HepG2 (cell line): Measurements from ENCODE around the gene ZNF792. TPM values are rescaled to one million over a fixed set of nuclear protein-coding genes. Genes with fewer than 3 reads are reported as not detected.

Experiments used
- ATAC-seq: fragments of 200-7000 bp; cut with Tn5 transposase; 3 replicates; pipeline ENCODE4 v1.9.1; 2020; ENCODE audit warnings: mild to moderate bottlenecking, moderate library complexity
- BruUV-seq: library from RNA; stranded (reverse); fragments of 400-500 nt; replicated peaks from 2 replicates; lab custom pipeline; 2021; lab: Mats Ljungman, UMichigan
- CTCF ChIA-PET: fragments of 300-600 bp; formaldehyde crosslinking; extraction: SDS; loops from one replicate; lab custom pipeline; 2021; ENCODE audit warnings: low total read pairs, inconsistent platforms, low intra/inter-chr PET ratio; lab: Yijun Ruan, JAX
- POLR2A ChIA-PET: fragments of 350-600 bp; sonication (Branson Sonifier 250); formaldehyde crosslinking; loops from one replicate; lab custom pipeline; 2020; ENCODE audit warnings: antibody characterized with exemption, inconsistent platforms; lab: Yijun Ruan, JAX
- DNase-seq: peaks from one replicate; pipeline ENCODE4 v3.0.0-alpha.2; 2015; ENCODE audit warnings: low spot score
- FAIRE-seq: peaks from 3 replicates; lab custom pipeline; 2011; peaks lifted over from hg19 to GRCh38; lab: Jason Lieb, UNC
- H2AFZ ChIP-seq: one replicate; pipeline ENCODE4 v1.6.1; 2011; ENCODE audit warnings: low read length, inconsistent platforms
- H3K27ac ChIP-seq: fragments of 300-600 bp; 3 replicates; pipeline ENCODE4 v1.8.0; 2011; ENCODE audit warnings: mixed run types, mild to moderate bottlenecking, mixed read lengths, low read length, inconsistent platforms; ENCODE audit not compliant: insufficient read depth; ENCODE audit errors: extremely low read length
- H3K27me3 ChIP-seq, 2 experiments: fragments of 200-600 bp in 1 of 2; 2 replicates in 1 of 2; 3 replicates in 1 of 2; pipeline versions ENCODE4 v1.6.0 to v1.8.0; 2011; ENCODE audit warnings: low read length in 2 of 2, mild to moderate bottlenecking in 2 of 2, moderate library complexity in 2 of 2, inconsistent platforms in 1 of 2; ENCODE audit not compliant: insufficient read depth in 2 of 2, control insufficient read depth in 1 of 2
- H3K36me3 ChIP-seq, 2 experiments: fragments of 200-600 bp in 1 of 2; replicated peaks in 1 of 2; 2 replicates in 1 of 2; 3 replicates in 1 of 2; pipeline versions ENCODE4 v1.5.1 to v1.8.0; 2011; ENCODE audit warnings: low read length in 2 of 2, inconsistent platforms in 1 of 2; ENCODE audit not compliant: insufficient read depth in 2 of 2, control insufficient read depth in 1 of 2
- H3K4me1 ChIP-seq: 2 replicates; pipeline ENCODE4 v1.5.1; 2012; ENCODE audit warnings: low read length, inconsistent platforms; ENCODE audit not compliant: insufficient read depth
- H3K4me2 ChIP-seq: 2 replicates; pipeline ENCODE4 v1.6.0; 2011; ENCODE audit warnings: low read depth, low read length, inconsistent platforms
- H3K4me3 ChIP-seq, 3 experiments: fragments of 200-600 bp in 1 of 3; sonication (generic), shearing (Covaris generic) in 1 of 3; replicated peaks in 1 of 3; 2 replicates each; pipeline ENCODE4 v1.5.1; 2011 to 2016; ENCODE audit warnings: low read length in 3 of 3, inconsistent platforms in 2 of 3, low read depth in 2 of 3, mild to moderate bottlenecking in 2 of 3, control low read depth in 1 of 3, mixed read lengths in 1 of 3; ENCODE audit not compliant: insufficient read depth in 1 of 3
- H3K79me2 ChIP-seq: one replicate; pipeline ENCODE4 v1.6.1; 2011; ENCODE audit warnings: low read length, inconsistent platforms; ENCODE audit not compliant: insufficient read depth
- H3K9ac ChIP-seq: 2 replicates; pipeline ENCODE4 v1.6.0; 2011; ENCODE audit warnings: mild to moderate bottlenecking, low read depth, low read length, inconsistent platforms; ENCODE audit not compliant: insufficient read depth
- H3K9me3 ChIP-seq: 2 replicates; pipeline ENCODE4 v1.5.1; 2012; ENCODE audit warnings: mild to moderate bottlenecking, low read length
- H4K20me1 ChIP-seq: 2 replicates; pipeline ENCODE4 v1.6.0; 2011; ENCODE audit warnings: inconsistent platforms, mild to moderate bottlenecking, low read length, moderate library complexity; ENCODE audit not compliant: insufficient read depth
- ATAD3A ChIP-seq: sonication (generic); formaldehyde crosslinking; IDR thresholded peaks from 2 replicates; pipeline ENCODE4 v1.4.0; 2020; ENCODE audit warnings: missing genetic modification reagents
- CBX1 ChIP-seq: IDR thresholded peaks from one replicate; pipeline ENCODE4 v1.6.1; 2016; ENCODE audit warnings: antibody characterized with exemption, low read depth
- CCAR2 ChIP-seq: fragments of 200-400 bp; formaldehyde crosslinking; optimal IDR thresholded peaks from 2 replicates; pipeline ENCODE3; 2018; ENCODE audit warnings: low read depth, mild to moderate bottlenecking, low read length, moderate library complexity
- DNMT1 ChIP-seq: sonication (generic); formaldehyde crosslinking; IDR thresholded peaks from 2 replicates; pipeline ENCODE4 v1.5.1; 2020; ENCODE audit warnings: mild to moderate bottlenecking, missing genetic modification reagents
- GTF3A ChIP-seq: sonication (generic); formaldehyde crosslinking; conservative IDR thresholded peaks from 2 replicates; pipeline ENCODE4 v1.4.0; 2020; ENCODE audit warnings: mild to moderate bottlenecking, missing genetic modification reagents
- NFIC ChIP-seq: IDR thresholded peaks from 2 replicates; pipeline ENCODE4 v1.6.1; 2012; ENCODE audit warnings: mild to moderate bottlenecking, low read length, inconsistent platforms
- PCBP1 ChIP-seq: fragments of 200-400 bp; formaldehyde crosslinking; IDR thresholded peaks from 2 replicates; pipeline ENCODE4 v1.6.1; 2017; ENCODE audit warnings: mild to moderate bottlenecking, low read depth, low read length, borderline replicate concordance
- PITX1 ChIP-seq: sonication (generic); formaldehyde crosslinking; IDR thresholded peaks from 2 replicates; pipeline ENCODE4 v1.5.1; 2020; ENCODE audit warnings: mild to moderate bottlenecking, missing genetic modification reagents
- RBFOX2 ChIP-seq: fragments of 200-400 bp; formaldehyde crosslinking; IDR thresholded peaks from 2 replicates; pipeline ENCODE4 v1.6.1; 2017; ENCODE audit warnings: low read depth, mild to moderate bottlenecking, low read length
- STAT6 ChIP-seq: sonication (generic); formaldehyde crosslinking; IDR thresholded peaks from 2 replicates; pipeline ENCODE4 v1.4.0; 2020; ENCODE audit warnings: missing genetic modification reagents, mild to moderate bottlenecking, borderline replicate concordance
- U2AF1 ChIP-seq: fragments of 200-400 bp; formaldehyde crosslinking; optimal IDR thresholded peaks from 2 replicates; pipeline ENCODE3; 2017; ENCODE audit warnings: mild to moderate bottlenecking, low read depth, low read length
- ZFP82 ChIP-seq: sonication (generic); formaldehyde crosslinking; IDR thresholded peaks from 2 replicates; pipeline ENCODE4 v1.5.1; 2020; ENCODE audit warnings: mild to moderate bottlenecking, missing genetic modification reagents, borderline replicate concordance
- ZNF44 ChIP-seq: sonication (generic); formaldehyde crosslinking; IDR thresholded peaks from 2 replicates; pipeline ENCODE4 v1.5.1; 2020; ENCODE audit warnings: mild to moderate bottlenecking, missing genetic modification reagents
- ZNF503 ChIP-seq: sonication (generic); formaldehyde crosslinking; IDR thresholded peaks from 2 replicates; pipeline ENCODE4 v1.4.0; 2020; ENCODE audit warnings: missing genetic modification reagents
- ZNF615 ChIP-seq: sonication (generic); formaldehyde crosslinking; IDR thresholded peaks from 2 replicates; pipeline ENCODE4 v1.5.0; 2020; ENCODE audit warnings: mild to moderate bottlenecking, missing genetic modification reagents, borderline replicate concordance
- ZNF619 ChIP-seq: sonication (generic); formaldehyde crosslinking; IDR thresholded peaks from 2 replicates; pipeline ENCODE4 v1.4.0; 2020; ENCODE audit warnings: mild to moderate bottlenecking, missing genetic modification reagents
- WGBS: methylation state at CpG from one replicate; pipeline ENCODE4 v1.1.6; 2017; ENCODE audit warnings: low lambda C conversion rate; 5-methylcytosine and 5-hydroxymethylcytosine counted together
- in situ Hi-C: cut with HindIII; loops from 2 replicates; pipeline ENCODE4 v1.10.0; 2017; ENCODE audit warnings: low pct_unique_long_range_greater_than_20kb; ENCODE audit not compliant: extremely low pct_ligation_motif_present
- intact Hi-C: fragments of 100-400 bp; cut with micrococcal nuclease; formaldehyde crosslinking; loops from one replicate; pipeline ENCODE4 v1.10.0; 2022; ENCODE audit not compliant: unreplicated experiment
- polyA plus RNA-seq, 8 experiments: library from polyadenylated mRNA; depleted of rRNA in 3 of 8; stranded (reverse) in 7 of 8; unstranded in 1 of 8; fragments of >200 nt; fragmentation: Illumina TruSeq in 4 of 8; extraction: Trizol in 4 of 8; gene quantifications; 2 replicates each; pipeline versions ENCODE4 v1.2.1 to v1.2.3, GENCODE V29; 2011 to 2016; ENCODE audit warnings: low read depth in 4 of 8, missing spikeins in 1 of 8, mixed read lengths in 1 of 8; ENCODE audit not compliant: insufficient read depth in 1 of 8
- total RNA-seq, 5 experiments: library from RNA; depleted of rRNA; stranded (reverse); fragments of >200 nt; fragmentation: Illumina TruSeq; extraction: Trizol; gene quantifications; 2 replicates each; pipeline ENCODE4 v1.2.3, GENCODE V29; 2016; ENCODE audit warnings: low read depth in 1 of 5
- TF ChIP-seq, protein P1 (sequence below): sonication (generic); formaldehyde crosslinking; conservative IDR thresholded peaks from 2 replicates; pipeline ENCODE4 v1.4.0; 2020; ENCODE audit warnings: missing genetic modification reagents

ZNF792 gene
- total and polyA plus RNA-seq, 2 of the 13 experiments (the other 11 are each of a cell fraction or from before 2014, with no cell fraction given): 5.5 to 11.5 TPM

DNA sequence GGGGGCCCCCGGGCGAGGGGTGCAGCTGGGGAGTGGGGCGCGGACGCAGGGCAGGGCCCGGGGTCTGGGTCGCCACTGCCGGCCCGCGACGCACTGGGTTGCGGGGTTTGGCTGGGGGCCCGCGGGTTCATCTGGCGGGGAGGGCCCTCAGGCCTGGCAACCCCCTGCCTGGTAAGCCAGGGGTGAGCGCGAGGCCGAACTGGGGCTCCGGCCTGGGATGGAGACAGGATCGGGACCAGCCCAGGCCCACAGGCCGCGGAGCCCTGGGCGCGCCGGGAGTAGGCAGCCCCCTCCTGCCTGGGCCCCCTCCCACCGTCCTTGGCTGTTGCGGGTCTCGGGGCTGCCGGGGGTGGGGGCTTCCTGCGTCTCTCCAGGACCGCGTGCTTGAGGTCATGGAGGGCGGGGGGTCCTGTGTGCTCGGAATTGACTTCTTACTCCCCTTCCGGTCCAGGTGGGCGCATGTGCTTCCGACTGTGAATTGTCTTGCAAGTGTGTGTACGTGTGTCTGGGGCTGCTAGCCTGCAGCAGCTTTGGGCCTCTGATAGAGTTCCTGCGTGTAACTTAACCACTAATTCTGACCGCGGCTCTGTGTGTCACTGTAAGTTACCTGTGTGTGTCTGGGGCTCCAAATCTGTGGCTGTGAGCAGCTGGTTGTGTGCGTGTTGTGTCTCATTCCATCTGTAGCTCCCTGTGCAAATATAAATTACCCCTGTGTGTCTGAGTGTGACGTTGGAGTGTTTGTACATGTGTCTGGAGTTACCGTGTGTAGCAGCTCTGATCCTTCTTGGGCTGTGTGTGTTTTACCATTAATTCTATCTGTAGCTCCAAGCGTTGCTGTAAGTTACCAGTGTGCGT is 36.8 kb upstream of the ZNF792 start (continued):
- no peak for TF ChIP-seq NFIC
- TF ChIP-seq PCBP1: no peak
- TF ChIP-seq ZNF615 (CRISPR knock-in tag): no peak
- no peak for TF ChIP-seq CCAR2
- no peak for TF ChIP-seq CBX1
- no peak for TF ChIP-seq DNMT1 (CRISPR knock-in tag)
- no peak for TF ChIP-seq ATAD3A (CRISPR knock-in tag)
- no peak for TF ChIP-seq ZFP82 (CRISPR knock-in tag)
- no peak for TF ChIP-seq ZNF44 (CRISPR knock-in tag)

- peaks cover 33% of the 10 kb centered on the region for H4K20me1 ChIP-seq
- no TSS peak for BruUV-seq
- POLR2A ChIA-PET: interaction anchor here (2.6 kb wide), 1 partner anchor 42 kb away, joined by 9 read pairs; no protein-coding TSS in a partner anchor
- DNase-seq (no peak), ATAC-seq (peak; percentile 35), FAIRE-seq (no peak)
- peaks cover 81% of the 10 kb centered on the region for H3K4me1 ChIP-seq
- no peak overlapping the region for H2AFZ ChIP-seq
- in situ Hi-C loops (no loop called here), intact Hi-C loops (no loop called here)
- peak overlapping the region; percentile 74 for H3K27ac ChIP-seq
- H3K9ac ChIP-seq: peak overlapping the region; percentile 88
- no peaks in the 10 kb centered on the region; a peak in 1 of 5 replicates for H3K27me3 ChIP-seq
- H3K36me3 ChIP-seq: peaks cover 0 to 4% of the 10 kb centered on the region in 2 experiments; a peak in 4 of 5 replicates
- H3K4me2 ChIP-seq: no peak overlapping the region
- peak overlapping the region; percentile 81 to 86 (median 81); a peak in 5 of 6 replicates for H3K4me3 ChIP-seq
- peaks cover 45% of the 10 kb centered on the region for H3K79me2 ChIP-seq
- CTCF ChIA-PET: no interaction called here
- H3K9me3 ChIP-seq: no peaks in the 10 kb centered on the region
- WGBS: no CpG with 5 or more reads among the region's 37 CpGs
- no peak for TF ChIP-seq PITX1
- no peak for TF ChIP-seq ZNF503 (CRISPR knock-in tag)
- no peak for TF ChIP-seq U2AF1
- no peak for TF ChIP-seq ZNF619
- peak; percentile 61; the same call in 1 of the 2 replicates for TF ChIP-seq RBFOX2
- TF ChIP-seq STAT6: no peak
- TF ChIP-seq, protein P1, sequence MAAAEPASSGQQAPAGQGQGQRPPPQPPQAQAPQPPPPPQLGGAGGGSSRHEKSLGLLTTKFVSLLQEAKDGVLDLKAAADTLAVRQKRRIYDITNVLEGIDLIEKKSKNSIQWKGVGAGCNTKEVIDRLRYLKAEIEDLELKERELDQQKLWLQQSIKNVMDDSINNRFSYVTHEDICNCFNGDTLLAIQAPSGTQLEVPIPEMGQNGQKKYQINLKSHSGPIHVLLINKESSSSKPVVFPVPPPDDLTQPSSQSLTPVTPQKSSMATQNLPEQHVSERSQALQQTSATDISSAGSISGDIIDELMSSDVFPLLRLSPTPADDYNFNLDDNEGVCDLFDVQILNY: no peak
- TF ChIP-seq GTF3A (CRISPR knock-in tag): no peak
Measured at GRCh38 chr19:35000338-35000646, 36.3 kb upstream of the ZNF792 start.
